Vagina (tissue), 2 donors: ENCODE measurements around the gene OR6V1. TPM values are rescaled to one million over a fixed set of nuclear protein-coding genes. Genes with fewer than 3 reads are reported as not detected.

ENCODE experiments used
- DNase-seq, 2 donors: peaks; one replicate each; pipeline ENCODE4 v3.0.0-alpha.2; 2017; ENCODE audit errors: extremely low spot score in 2 of 2
- H3K27ac ChIP-seq: fragments of 200-600 bp; sonication (generic); one replicate; pipeline ENCODE4 v1.5.1; 2019
- H3K27me3 ChIP-seq: fragments of 200-600 bp; sonication (generic); one replicate; pipeline ENCODE4 v1.5.1; 2019
- H3K36me3 ChIP-seq, 2 donors: fragments of 200-600 bp; sonication (generic); one replicate each; pipeline ENCODE4 v1.5.1; 2017 to 2019
- H3K4me1 ChIP-seq: fragments of 200-600 bp; sonication (generic); one replicate; pipeline ENCODE4 v1.5.1; 2019
- H3K4me3 ChIP-seq, 2 donors: fragments of 200-600 bp; sonication (generic); 1 replicate in 1 of 2; 2 replicates in 1 of 2; pipeline ENCODE4 v1.5.1; 2016 to 2019
- H3K9me3 ChIP-seq: fragments of 200-600 bp; sonication (generic); one replicate; pipeline ENCODE4 v1.5.1; 2019
- POLR2A ChIP-seq, 2 donors: fragments of 450-650 bp; IDR thresholded peaks; one replicate each; pipeline ENCODE4 v1.6.1; 2017; ENCODE audit warnings: antibody characterized with exemption in 2 of 2, mild to moderate bottlenecking in 2 of 2, moderate library complexity in 2 of 2
- POLR2AphosphoS5 ChIP-seq, 2 donors: sonication (generic); formaldehyde crosslinking; IDR thresholded peaks; one replicate each; pipeline ENCODE4 v1.9.0; 2017; ENCODE audit warnings: antibody characterized with exemption in 2 of 2, mild to moderate bottlenecking in 2 of 2, low read depth in 1 of 2; ENCODE audit not compliant: insufficient read depth in 1 of 2
- intact Hi-C: fragments of 100-400 bp; cut with DNase I; formaldehyde crosslinking; loops from one replicate; pipeline ENCODE4 v1.15.1; 2023
- total RNA-seq: library from RNA; depleted of rRNA; stranded (reverse); fragments of >200 nt; gene quantifications from one replicate; pipeline ENCODE4 v1.2.3, GENCODE V29; 2016
- TF ChIP-seq, protein P1 (sequence below), 3 experiments: fragments of 450-650 bp in 2 of 3; fragments of 200-600 bp in 1 of 3; sonication (generic) in 1 of 3; IDR thresholded peaks; one replicate each; pipeline ENCODE4 v1.5.1; 2017 to 2019; ENCODE audit warnings: antibody characterized with exemption in 3 of 3, mild to moderate bottlenecking in 2 of 3, moderate library complexity in 2 of 3

OR6V1 gene
- total RNA-seq, 1 donor from 2014 or later, result not detected

DNA sequence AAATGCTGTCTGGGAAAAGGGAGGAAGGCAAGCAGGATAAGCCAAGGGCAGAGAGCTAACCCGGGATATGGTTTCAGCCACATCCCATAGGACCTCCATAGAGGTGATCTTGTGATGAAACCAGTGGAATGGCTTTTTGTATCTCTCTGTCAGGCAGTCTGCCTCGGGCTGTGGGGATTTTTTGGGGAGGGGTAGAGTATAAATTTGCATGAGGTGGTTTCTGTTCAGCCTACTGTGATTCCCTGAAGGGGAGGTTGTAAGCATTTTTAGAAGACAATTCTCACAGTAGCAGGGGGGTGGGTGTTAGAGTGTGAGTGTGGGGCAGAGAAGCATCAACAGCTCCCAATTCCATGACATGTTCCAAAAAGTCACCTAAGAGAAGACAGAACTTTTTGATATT lies 37.1 kb upstream of the OR6V1 start:
- intact Hi-C loops, result no loop called here
- H3K27ac ChIP-seq, result peak overlapping the region; percentile 54
- H3K4me1 ChIP-seq, result peaks cover 26% of the 10 kb centered on the region
- H3K4me3 ChIP-seq, result no peak overlapping the region
- H3K27me3 ChIP-seq, result no peaks in the 10 kb centered on the region
- TF ChIP-seq POLR2AphosphoS5 (IDR thresholded peaks at IDR 0.05; ENCODE audit: insufficient read depth in 1 of 2, low read depth in 1 of 2), result no peak
- no peak for TF ChIP-seq POLR2A (IDR thresholded peaks at IDR 0.05)
- TF ChIP-seq, protein P1, sequence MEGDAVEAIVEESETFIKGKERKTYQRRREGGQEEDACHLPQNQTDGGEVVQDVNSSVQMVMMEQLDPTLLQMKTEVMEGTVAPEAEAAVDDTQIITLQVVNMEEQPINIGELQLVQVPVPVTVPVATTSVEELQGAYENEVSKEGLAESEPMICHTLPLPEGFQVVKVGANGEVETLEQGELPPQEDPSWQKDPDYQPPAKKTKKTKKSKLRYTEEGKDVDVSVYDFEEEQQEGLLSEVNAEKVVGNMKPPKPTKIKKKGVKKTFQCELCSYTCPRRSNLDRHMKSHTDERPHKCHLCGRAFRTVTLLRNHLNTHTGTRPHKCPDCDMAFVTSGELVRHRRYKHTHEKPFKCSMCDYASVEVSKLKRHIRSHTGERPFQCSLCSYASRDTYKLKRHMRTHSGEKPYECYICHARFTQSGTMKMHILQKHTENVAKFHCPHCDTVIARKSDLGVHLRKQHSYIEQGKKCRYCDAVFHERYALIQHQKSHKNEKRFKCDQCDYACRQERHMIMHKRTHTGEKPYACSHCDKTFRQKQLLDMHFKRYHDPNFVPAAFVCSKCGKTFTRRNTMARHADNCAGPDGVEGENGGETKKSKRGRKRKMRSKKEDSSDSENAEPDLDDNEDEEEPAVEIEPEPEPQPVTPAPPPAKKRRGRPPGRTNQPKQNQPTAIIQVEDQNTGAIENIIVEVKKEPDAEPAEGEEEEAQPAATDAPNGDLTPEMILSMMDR (IDR thresholded peaks at IDR 0.05), result no peak
- H3K9me3 ChIP-seq, result no peaks in the 10 kb centered on the region
- no peak for DNase-seq
- no peaks in the 10 kb centered on the region for H3K36me3 ChIP-seq

DNA sequence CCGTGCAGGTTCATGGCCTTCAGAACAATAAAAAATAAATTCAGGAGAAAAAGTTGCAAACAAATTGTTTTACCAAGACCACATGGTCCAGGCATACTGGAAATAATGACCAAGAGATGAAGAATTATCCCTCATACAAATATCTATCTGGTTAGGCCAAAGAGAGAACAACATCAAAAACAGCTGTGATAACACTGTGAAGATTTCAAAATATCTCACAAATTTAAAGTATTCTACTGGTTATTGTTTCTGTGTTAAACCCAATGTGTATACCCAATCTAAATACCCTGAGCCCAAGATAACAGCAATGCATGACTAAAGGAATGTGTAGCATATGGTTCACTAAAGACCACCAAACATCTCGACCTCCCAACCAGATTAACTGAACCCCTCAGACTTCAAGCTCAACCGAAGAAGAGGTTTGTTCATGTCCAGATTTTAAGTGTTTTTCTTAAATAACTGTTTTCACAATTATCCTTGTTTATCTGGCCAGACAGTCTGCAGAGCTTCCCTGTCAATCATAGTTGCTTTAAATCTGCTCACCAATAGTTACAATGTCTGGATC lies 36.1 kb upstream of the OR6V1 start:
- Histone ChIP-seq H3K4me1 (peaks cover 26% of the 10 kb centered on the region), H3K27ac (no peak overlapping the region), H3K27me3 (no peaks in the 10 kb centered on the region), H3K36me3 (no peaks in the 10 kb centered on the region), H3K9me3 (no peaks in the 10 kb centered on the region), H3K4me3 (no peak overlapping the region)
- intact Hi-C loops, result no loop called here
- TF ChIP-seq, protein P1 (IDR thresholded peaks at IDR 0.05), result no peak
- no peak for TF ChIP-seq POLR2A (IDR thresholded peaks at IDR 0.05)
- TF ChIP-seq POLR2AphosphoS5 (IDR thresholded peaks at IDR 0.05; ENCODE audit: insufficient read depth in 1 of 2, low read depth in 1 of 2), result no peak
- DNase-seq, result no peak

DNA sequence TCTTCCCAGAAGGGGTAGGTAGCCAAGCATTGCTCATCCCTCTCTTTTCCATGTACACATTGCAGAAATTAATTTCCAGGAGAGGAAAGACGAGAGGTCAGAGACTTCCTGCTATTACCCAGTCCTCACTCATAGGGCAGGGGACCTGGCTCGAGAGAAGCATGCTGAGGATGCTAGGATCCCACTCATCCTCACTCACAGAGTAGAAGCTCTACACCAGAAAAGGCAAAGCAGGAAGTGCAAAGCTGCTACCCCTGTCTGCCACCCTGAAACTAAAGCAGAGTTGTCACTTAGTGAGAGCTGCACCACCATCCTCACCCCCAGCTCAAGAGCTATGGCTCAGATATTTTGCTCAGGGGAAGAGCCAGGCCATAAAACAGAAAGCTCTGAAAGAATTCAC lies 35.1 kb upstream of the OR6V1 start:
- H3K9me3 ChIP-seq, result no peaks in the 10 kb centered on the region
- no peak for DNase-seq
- H3K4me3 ChIP-seq, result no peak overlapping the region
- peaks cover 26% of the 10 kb centered on the region for H3K4me1 ChIP-seq
- no peaks in the 10 kb centered on the region for H3K27me3 ChIP-seq
- no peak overlapping the region for H3K27ac ChIP-seq
- TF ChIP-seq, protein P1 (IDR thresholded peaks at IDR 0.05), result no peak
- TF ChIP-seq POLR2AphosphoS5 (IDR thresholded peaks at IDR 0.05; ENCODE audit: insufficient read depth in 1 of 2, low read depth in 1 of 2), result no peak
- TF ChIP-seq POLR2A (IDR thresholded peaks at IDR 0.05), result no peak
- no peaks in the 10 kb centered on the region for H3K36me3 ChIP-seq
- intact Hi-C loops, result no loop called here

DNA sequence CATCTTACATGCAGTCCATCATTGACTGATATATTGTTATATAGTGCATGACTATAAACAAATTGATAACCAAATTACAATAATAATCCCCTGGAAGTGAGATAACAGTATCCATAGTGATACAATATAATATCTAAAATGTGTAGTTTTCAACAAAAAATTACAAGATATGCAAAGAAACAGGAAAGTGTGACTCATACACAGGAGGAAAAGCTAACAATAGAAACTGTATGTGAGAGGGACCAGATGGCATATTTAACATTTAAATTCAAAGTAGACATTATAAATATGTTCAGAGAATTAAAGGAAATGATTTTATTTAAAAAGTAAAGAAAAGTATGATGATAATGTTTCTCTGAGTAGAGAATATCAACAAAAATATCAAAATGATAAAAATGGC lies 33.2 kb upstream of the OR6V1 start:
- no peak overlapping the region for H3K4me3 ChIP-seq
- TF ChIP-seq, protein P1 (IDR thresholded peaks at IDR 0.05), result no peak
- TF ChIP-seq POLR2A (IDR thresholded peaks at IDR 0.05), result no peak
- no peak for TF ChIP-seq POLR2AphosphoS5 (IDR thresholded peaks at IDR 0.05; ENCODE audit: insufficient read depth in 1 of 2, low read depth in 1 of 2)
- intact Hi-C loops, result no loop called here
- H3K27ac ChIP-seq, result no peak overlapping the region
- H3K4me1 ChIP-seq, result peaks cover 12% of the 10 kb centered on the region
- no peaks in the 10 kb centered on the region for H3K36me3 ChIP-seq
- H3K27me3 ChIP-seq, result no peaks in the 10 kb centered on the region
- H3K9me3 ChIP-seq, result no peaks in the 10 kb centered on the region
- no peak for DNase-seq

DNA sequence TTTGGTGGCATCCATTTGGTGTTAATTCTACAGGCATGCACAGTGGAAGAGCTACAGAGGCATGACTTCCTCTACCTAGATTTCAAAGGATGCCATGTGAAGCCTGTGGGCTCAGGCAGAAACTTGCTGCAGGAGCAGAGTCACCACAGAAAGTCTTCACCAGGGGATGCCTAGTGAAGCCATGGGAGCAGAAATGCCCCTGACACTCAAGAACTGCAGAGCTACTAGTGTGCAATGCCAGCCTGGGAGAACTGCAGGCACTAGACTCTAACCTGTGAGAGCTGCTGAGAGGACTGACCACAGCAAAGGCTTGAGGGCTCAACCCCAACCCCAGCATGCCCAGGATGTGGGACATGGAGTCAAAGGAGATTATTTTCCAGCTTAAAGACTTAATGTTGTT lies 29.1 kb upstream of the OR6V1 start:
- no peak overlapping the region for H3K4me3 ChIP-seq
- H3K9me3 ChIP-seq, result no peaks in the 10 kb centered on the region
- no peaks in the 10 kb centered on the region for H3K27me3 ChIP-seq
- no peak overlapping the region for H3K27ac ChIP-seq
- intact Hi-C loops, result no loop called here
- no peak for DNase-seq
- no peaks in the 10 kb centered on the region for H3K36me3 ChIP-seq
- TF ChIP-seq POLR2AphosphoS5 (IDR thresholded peaks at IDR 0.05; ENCODE audit: insufficient read depth in 1 of 2, low read depth in 1 of 2) (no peak), POLR2A (IDR thresholded peaks at IDR 0.05) (no peak)
- TF ChIP-seq, protein P1 (IDR thresholded peaks at IDR 0.05), result no peak
- H3K4me1 ChIP-seq, result no peaks in the 10 kb centered on the region
